DOHH2 (cell line): ENCODE measurements around the gene ADK.

Experiments
- H3F3A ChIP-seq: fragments of 200-600 bp; sonication (generic), shearing (Covaris generic); 2 replicates; pipeline ENCODE4 v1.6.0; 2016; ENCODE audit warnings: antibody characterized with exemption, mild to moderate bottlenecking; ENCODE audit not compliant: control insufficient read depth, insufficient read depth
- H3K27ac ChIP-seq: fragments of 200-600 bp; sonication (generic); 2 replicates; pipeline ENCODE4 v1.5.1; 2014; ENCODE audit warnings: low read depth, mild to moderate bottlenecking, low read length, moderate library complexity
- H3K27me3 ChIP-seq: fragments of 200-600 bp; sonication (generic); 2 replicates; pipeline ENCODE4 v1.6.1; 2014; ENCODE audit warnings: mild to moderate bottlenecking, low read length, mixed read lengths; ENCODE audit not compliant: control insufficient read depth
- H3K36me3 ChIP-seq: fragments of 200-600 bp; sonication (generic); 2 replicates; pipeline ENCODE4 v1.6.1; 2014; ENCODE audit warnings: mild to moderate bottlenecking, low read length, moderate library complexity, mixed read lengths; ENCODE audit not compliant: control insufficient read depth
- H3K4me1 ChIP-seq: fragments of 200-600 bp; sonication (generic); 2 replicates; pipeline ENCODE4 v1.6.1; 2014; ENCODE audit warnings: mild to moderate bottlenecking, low read length, mixed read lengths; ENCODE audit not compliant: control insufficient read depth
- H3K4me2 ChIP-seq: fragments of 200-600 bp; sonication (generic); 2 replicates; pipeline ENCODE4 v1.6.0; 2014; ENCODE audit warnings: mild to moderate bottlenecking, low read length, moderate library complexity
- H3K4me3 ChIP-seq: fragments of 200-600 bp; sonication (generic); 2 replicates; pipeline ENCODE4 v1.5.1; 2014; ENCODE audit warnings: mild to moderate bottlenecking, low read length, mixed read lengths
- H3K79me2 ChIP-seq: fragments of 200-600 bp; sonication (generic); 2 replicates; pipeline ENCODE4 v1.6.1; 2014; ENCODE audit warnings: mild to moderate bottlenecking, low read length, mixed read lengths; ENCODE audit not compliant: control insufficient read depth
- H3K9me2 ChIP-seq: fragments of 200-600 bp; sonication (generic); replicated peaks from 2 replicates; pipeline ENCODE4 v1.6.1; 2014; ENCODE audit warnings: mild to moderate bottlenecking, low read length, mixed read lengths; ENCODE audit not compliant: control insufficient read depth
- H3K9me3 ChIP-seq: fragments of 200-600 bp; sonication (generic); 2 replicates; pipeline ENCODE4 v1.6.1; 2014; ENCODE audit warnings: antibody characterized with exemption, low read length, mixed read lengths; ENCODE audit not compliant: control insufficient read depth, insufficient read depth
- H4K20me1 ChIP-seq: fragments of 200-600 bp; sonication (generic); 2 replicates; pipeline ENCODE4 v1.6.0; 2014; ENCODE audit warnings: low read depth, mild to moderate bottlenecking, antibody characterized with exemption, low read length, moderate library complexity; ENCODE audit not compliant: control insufficient read depth, insufficient read depth
- EZH2phosphoT487 ChIP-seq: fragments of 200-600 bp; sonication (generic); IDR thresholded peaks from 2 replicates; pipeline ENCODE4 v1.6.1; 2017; ENCODE audit warnings: borderline replicate concordance, mild to moderate bottlenecking, antibody characterized with exemption, low read length, moderate library complexity, mixed read lengths
- TF ChIP-seq, protein P1 (sequence below): fragments of 200-600 bp; sonication (generic); IDR thresholded peaks from one replicate; pipeline ENCODE4 v1.5.1; 2014; ENCODE audit warnings: antibody characterized with exemption, mild to moderate bottlenecking, low read depth, low read length; ENCODE audit not compliant: poor library complexity, severe bottlenecking

ADK gene

DNA sequence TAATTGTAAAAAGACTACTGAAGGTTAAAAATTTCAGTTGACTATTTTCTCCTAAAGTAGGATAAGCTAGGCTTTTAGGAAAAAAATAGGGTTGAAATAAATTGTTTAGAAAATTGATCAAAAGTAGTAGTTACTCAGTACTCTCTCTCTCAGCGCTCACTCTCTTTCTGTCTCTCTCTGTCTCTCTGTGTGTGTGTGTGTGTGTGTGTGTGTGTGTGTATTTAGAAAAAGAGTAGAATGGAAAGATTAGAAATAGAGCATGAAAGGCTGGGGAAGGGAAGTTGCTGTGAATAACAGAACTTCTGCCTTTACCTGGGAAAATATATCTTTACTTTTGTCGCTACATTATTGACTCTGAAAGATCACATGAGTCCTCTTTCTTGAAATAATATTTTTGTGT lies 20.6 kb downstream of the ADK start:
- no peak overlapping the region for H3K4me2 ChIP-seq
- H3K9me3 ChIP-seq: no peaks in the 10 kb centered on the region
- H3K4me3 ChIP-seq: no peak overlapping the region
- peaks cover 8% of the 10 kb centered on the region for H3K79me2 ChIP-seq
- H3K36me3 ChIP-seq: no peaks in the 10 kb centered on the region
- H3K27me3 ChIP-seq: peaks cover 9% of the 10 kb centered on the region
- peaks cover 40% of the 10 kb centered on the region for H3K4me1 ChIP-seq
- H4K20me1 ChIP-seq: 0 out of 2 replicates have a peak, but pooled peaks cover 5% of the 10 kb centered on the region
- no peak for TF ChIP-seq EZH2phosphoT487
- TF ChIP-seq, protein P1, sequence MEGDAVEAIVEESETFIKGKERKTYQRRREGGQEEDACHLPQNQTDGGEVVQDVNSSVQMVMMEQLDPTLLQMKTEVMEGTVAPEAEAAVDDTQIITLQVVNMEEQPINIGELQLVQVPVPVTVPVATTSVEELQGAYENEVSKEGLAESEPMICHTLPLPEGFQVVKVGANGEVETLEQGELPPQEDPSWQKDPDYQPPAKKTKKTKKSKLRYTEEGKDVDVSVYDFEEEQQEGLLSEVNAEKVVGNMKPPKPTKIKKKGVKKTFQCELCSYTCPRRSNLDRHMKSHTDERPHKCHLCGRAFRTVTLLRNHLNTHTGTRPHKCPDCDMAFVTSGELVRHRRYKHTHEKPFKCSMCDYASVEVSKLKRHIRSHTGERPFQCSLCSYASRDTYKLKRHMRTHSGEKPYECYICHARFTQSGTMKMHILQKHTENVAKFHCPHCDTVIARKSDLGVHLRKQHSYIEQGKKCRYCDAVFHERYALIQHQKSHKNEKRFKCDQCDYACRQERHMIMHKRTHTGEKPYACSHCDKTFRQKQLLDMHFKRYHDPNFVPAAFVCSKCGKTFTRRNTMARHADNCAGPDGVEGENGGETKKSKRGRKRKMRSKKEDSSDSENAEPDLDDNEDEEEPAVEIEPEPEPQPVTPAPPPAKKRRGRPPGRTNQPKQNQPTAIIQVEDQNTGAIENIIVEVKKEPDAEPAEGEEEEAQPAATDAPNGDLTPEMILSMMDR: no peak
- H3K9me2 ChIP-seq: no peaks in the 10 kb centered on the region
- peaks cover 18% of the 10 kb centered on the region for H3F3A ChIP-seq
- no peak overlapping the region for H3K27ac ChIP-seq

DNA sequence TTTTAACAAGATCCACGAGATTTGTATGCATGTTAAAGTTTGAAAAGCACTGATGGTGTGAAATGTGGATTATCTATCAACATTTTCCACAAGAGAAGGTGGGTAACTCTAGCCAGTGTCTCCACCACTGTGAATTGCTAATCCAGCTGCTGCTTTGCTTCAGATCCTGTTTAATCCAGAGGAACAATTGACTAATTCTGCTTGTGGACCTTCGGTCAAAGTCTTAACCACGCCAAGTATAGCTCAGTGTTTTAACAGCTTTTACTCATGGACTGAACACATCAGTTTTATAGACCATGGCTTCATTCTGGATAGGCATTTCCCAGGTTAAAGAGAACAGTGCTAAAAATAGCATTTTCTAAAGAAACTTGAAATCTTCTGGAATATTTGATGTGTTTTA lies 23.5 kb downstream of the ADK start:
- Histone ChIP-seq H4K20me1 (no peaks in the 10 kb centered on the region), H3K27me3 (no peaks in the 10 kb centered on the region), H3K79me2 (peaks cover 27% of the 10 kb centered on the region), H3K4me2 (no peak overlapping the region), H3K27ac (no peak overlapping the region), H3K9me2 (no peaks in the 10 kb centered on the region), H3K36me3 (no peaks in the 10 kb centered on the region), H3K4me1 (peaks cover 32% of the 10 kb centered on the region), H3K9me3 (no peaks in the 10 kb centered on the region), H3F3A (peaks cover 17% of the 10 kb centered on the region), H3K4me3 (no peak overlapping the region)
- TF ChIP-seq, protein P1: no peak
- no peak for TF ChIP-seq EZH2phosphoT487

DNA sequence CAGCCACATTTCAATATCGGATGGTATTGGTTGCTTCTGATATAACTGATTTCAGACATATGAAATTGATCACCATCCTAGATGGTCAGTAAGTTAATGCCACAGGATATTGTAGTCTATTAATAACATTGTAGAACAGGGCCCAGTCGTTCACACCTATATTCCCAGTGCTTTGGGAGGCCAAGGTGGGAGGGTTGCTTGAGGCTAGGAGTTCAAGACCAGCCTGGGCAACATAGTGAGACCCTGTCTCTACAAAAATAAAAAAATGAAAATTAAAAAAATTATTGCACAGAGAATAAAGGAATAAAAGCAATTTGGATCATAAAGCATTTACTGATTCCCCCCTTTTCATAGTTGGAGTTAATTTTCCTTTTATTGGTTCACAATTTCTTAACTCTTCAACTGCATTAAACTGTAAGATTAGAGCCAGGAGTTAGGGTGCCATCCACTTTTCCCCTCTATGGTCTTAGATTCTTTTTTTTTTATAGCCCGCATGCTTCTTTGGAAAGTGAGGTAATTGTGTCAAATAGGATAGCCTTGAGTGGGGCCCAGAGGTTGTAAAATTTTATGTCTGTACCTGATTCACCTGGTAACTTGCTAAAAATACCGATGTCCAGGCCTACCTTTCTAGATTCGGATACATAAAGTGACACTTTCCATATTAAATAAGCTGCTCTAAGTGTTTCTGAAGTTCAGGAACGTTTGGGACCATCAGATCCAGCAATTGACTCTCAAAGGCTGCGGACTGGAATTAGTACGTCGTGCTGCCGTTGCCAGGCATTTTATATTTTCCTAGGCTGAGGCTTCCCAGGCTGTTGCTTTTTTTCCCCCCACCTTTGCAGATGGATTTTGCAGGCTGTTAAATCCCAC lies 24.7 kb downstream of the ADK start:
- Histone ChIP-seq H3K27me3 (no peaks in the 10 kb centered on the region), H3K27ac (peak overlapping the region; percentile 37), H3K9me3 (no peaks in the 10 kb centered on the region), H4K20me1 (no peaks in the 10 kb centered on the region), H3K9me2 (no peaks in the 10 kb centered on the region), H3K4me2 (peak overlapping the region; percentile 91), H3K79me2 (peaks cover 33% of the 10 kb centered on the region), H3F3A (peaks cover 17% of the 10 kb centered on the region), H3K36me3 (no peaks in the 10 kb centered on the region), H3K4me1 (peaks cover 31% of the 10 kb centered on the region), H3K4me3 (peak overlapping the region; percentile 84)
- TF ChIP-seq EZH2phosphoT487: no peak
- TF ChIP-seq, protein P1: peak; percentile 1
